Psoas muscle (tissue), 8 donors: ENCODE results near the gene ASH1L. TPM values are rescaled to one million over a fixed set of nuclear protein-coding genes. Genes with fewer than 3 reads are reported as not detected.
"Not testable (repeated sequence)": the region's sequence is repeated elsewhere in the genome, so short reads cannot be mapped to it uniquely, and the experiment has no call there.

Source experiments
- ATAC-seq, 4 donors: fragments of 200-7000 bp; cut with Tn5 transposase; one replicate each; pipeline ENCODE4 v1.9.1; 2020; ENCODE audit warnings: moderate library complexity in 3 of 4, mild to moderate bottlenecking in 2 of 4
- DNase-seq, 2 donors: peaks; one replicate each; pipeline ENCODE4 v3.0.0-alpha.2; 2020
- H3K27ac ChIP-seq: fragments of 200-600 bp; one replicate; pipeline ENCODE4 v1.8.0; 2022
- H3K27me3 ChIP-seq, 3 donors: fragments of 200-600 bp in 1 of 3; one replicate each; pipeline versions ENCODE4 v1.6.1 to v1.8.0; 2013 to 2022; ENCODE audit warnings: low read length in 2 of 3, mild to moderate bottlenecking in 2 of 3, moderate library complexity in 1 of 3; ENCODE audit not compliant: insufficient read depth in 3 of 3
- H3K36me3 ChIP-seq, 2 donors: fragments of 200-600 bp in 1 of 2; one replicate each; pipeline versions ENCODE4 v1.6.1 to v1.8.0; 2013 to 2022; ENCODE audit warnings: low read depth in 1 of 2, mild to moderate bottlenecking in 1 of 2, moderate library complexity in 1 of 2; ENCODE audit not compliant: insufficient read depth in 1 of 2
- H3K4me1 ChIP-seq: fragments of 200-600 bp; one replicate; pipeline ENCODE4 v1.8.0; 2022
- H3K4me3 ChIP-seq: fragments of 200-600 bp; one replicate; pipeline ENCODE4 v1.8.0; 2022; ENCODE audit warnings: mild to moderate bottlenecking
- H3K9me3 ChIP-seq: fragments of 200-600 bp; one replicate; pipeline ENCODE4 v1.8.0; 2022
- CTCF ChIP-seq: fragments of 200-600 bp; IDR thresholded peaks from one replicate; pipeline ENCODE4 v1.8.0; 2022; ENCODE audit warnings: antibody characterized with exemption
- WGBS, 3 donors: extraction: QIAGEN DNeasy Blood & Tissue Kit; methylation state at CpG; one replicate each; pipeline versions ENCODE4 v1.1.6 to v1.1.7; 2013; 5-methylcytosine and 5-hydroxymethylcytosine counted together
- intact Hi-C, 2 donors: fragments of 100-400 bp; cut with DNase I; formaldehyde crosslinking; loops; one replicate each; pipeline versions ENCODE4 v1.11.0 to v1.14.2; 2022
- polyA plus RNA-seq, 3 donors: library from polyadenylated mRNA; stranded (reverse); fragments of 200-250 nt; gene quantifications; one replicate each; pipeline ENCODE4 v1.2.3, GENCODE V29; 2013
- total RNA-seq, 4 donors: library from RNA; stranded (reverse); fragmentation: NEBNext Ultra II Directional in 2 of 4; extraction: Animal tissue kit (Norgen Biotek cat#: 25700) in 2 of 4; gene quantifications; one replicate each; pipeline versions ENCODE4 v1.2.1 to v1.2.4, GENCODE V29; 2021 to 2023
- donor health status: healthy with polysubstance abuse.
- donor health status: DM: no; HTN: no; CAD: no; lungs with moderate emphysema.
- donor health status: Bipolar disorder and iron deficiency.
- donor health status: healthy.
- donor health status: DM: yes; HTN: yes; CAD: no.
- donor health status: DM: no; HTN: no; CAD: no.
- donor health status: DM: no; HTN: no; CAD: no.
- donor health status: DM: yes; HTN: yes; CAD: no.

Gene ASH1L
- total and polyA plus RNA-seq, 7 donors = 6.5 to 52.0 (median 41.6) TPM

- Histone ChIP-seq H3K27me3 (no peaks in the 10 kb centered on the region), H3K4me3 (no peak overlapping the region), H3K9me3 (no peaks in the 10 kb centered on the region), H3K36me3 (peaks cover 31 to 100% of the 10 kb centered on the region in 2 donors), H3K27ac (no peak overlapping the region), H3K4me1 (no peaks in the 10 kb centered on the region)
- no peak for TF ChIP-seq CTCF
- intact Hi-C loops = loop anchor here in 1 of 2 donors (10.0 kb wide), 1 partner anchor 332 kb away; no protein-coding TSS in a partner anchor
- no peak for DNase-seq
- 86 to 98% (median 96%) methylated on average over 3 of the region's 3 CpGs for WGBS, 3 donors
- ATAC-seq = no peak
These were observed 219.8 kb downstream of the ASH1L start for GRCh38 chr1:155342842-155343241.

- Histone ChIP-seq H3K4me1 (no peaks in the 10 kb centered on the region), H3K9me3 (no peaks in the 10 kb centered on the region), H3K27ac (no peak overlapping the region), H3K27me3 (no peaks in the 10 kb centered on the region), H3K36me3 (peaks cover 26 to 99% of the 10 kb centered on the region in 2 donors), H3K4me3 (no peak overlapping the region)
- intact Hi-C loops = loop anchor here in 1 of 2 donors (10.0 kb wide), 1 partner anchor 335 kb away; no protein-coding TSS in a partner anchor
- DNase-seq (no peak), ATAC-seq (peak in 2 of 4 donors; percentile 46 to 50)
- WGBS, 3 donors = 77 to 83% (median 79%) methylated on average over 8 of the region's 8 CpGs
- TF ChIP-seq CTCF = no peak
These were observed 223.0 kb downstream of the ASH1L start for GRCh38 chr1:155339515-155340097.

- WGBS, 3 donors = 63 to 81% (median 65%) methylated on average over 1 of the region's 1 CpG
- TF ChIP-seq CTCF = no peak
- Histone ChIP-seq H3K27me3 (no peaks in the 10 kb centered on the region), H3K4me3 (no peak overlapping the region), H3K27ac (no peak overlapping the region), H3K4me1 (no peaks in the 10 kb centered on the region), H3K9me3 (no peaks in the 10 kb centered on the region), H3K36me3 (peaks cover 12 to 82% of the 10 kb centered on the region in 2 donors)
- ATAC-seq (no peak), DNase-seq (no peak)
- intact Hi-C loops = no loop called here
These were observed 227.6 kb downstream of the ASH1L start for GRCh38 chr1:155334962-155335361.

GRCh38 chr1:155329980-155330598, 232.5 kb downstream of the ASH1L start:
- intact Hi-C loops = loop anchor here in 1 of 2 donors (10.0 kb wide), 1 partner anchor 265 kb away; no protein-coding TSS in a partner anchor
- 88 to 90% (median 89%) methylated on average over 11 of the region's 11 CpGs for WGBS, 3 donors
- no peak for TF ChIP-seq CTCF
- H3K4me1 ChIP-seq = peaks cover 4% of the 10 kb centered on the region
- no peak overlapping the region for H3K4me3 ChIP-seq
- no peaks in the 10 kb centered on the region for H3K27me3 ChIP-seq
- no peak overlapping the region for H3K27ac ChIP-seq
- H3K36me3 ChIP-seq = peaks cover 3 to 66% of the 10 kb centered on the region in 2 donors
- DNase-seq = no peak
- peak in 1 of 4 donors; percentile 6 for ATAC-seq
- H3K9me3 ChIP-seq = no peaks in the 10 kb centered on the region

GRCh38 chr1:155328856-155329255, 233.7 kb downstream of the ASH1L start:
- peaks cover 0 to 57% of the 10 kb centered on the region in 2 donors for H3K36me3 ChIP-seq
- 53 to 64% (median 55%) methylated on average over 7 of the region's 7 CpGs for WGBS, 3 donors

More at GRCh38 chr1:155328856-155329255, 233.7 kb downstream of the ASH1L start:
- H3K9me3 ChIP-seq, ATAC-seq, H3K27ac ChIP-seq, DNase-seq, H3K4me1 ChIP-seq, H3K4me3 ChIP-seq, H3K27me3 ChIP-seq: not testable (repeated sequence)
- intact Hi-C loops = loop anchor here in 1 of 2 donors (10.0 kb wide), 1 partner anchor 266 kb away; no protein-coding TSS in a partner anchor
